Measurements from ENCODE around the gene PMM2.

The PMM2 gene

DNA sequence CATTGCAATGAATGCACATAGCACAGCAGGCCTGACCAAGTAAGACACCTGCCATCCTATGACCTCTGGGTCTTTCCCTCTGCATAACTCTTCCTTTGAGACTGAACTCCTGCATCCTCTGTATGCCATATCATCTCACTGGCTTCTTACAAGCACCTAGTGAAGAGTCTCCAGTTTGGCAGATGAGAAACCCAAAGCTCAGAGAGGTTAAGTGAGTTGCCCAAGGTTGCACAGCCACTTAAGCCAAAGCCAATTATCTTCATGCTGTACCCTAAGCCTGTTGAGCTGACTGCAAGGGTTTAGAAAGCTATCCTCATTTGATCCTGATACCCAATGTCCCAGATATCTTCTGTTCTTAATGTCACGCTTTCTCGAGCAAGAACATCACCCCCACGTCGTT, 35.4 kb upstream of the PMM2 start:
- no peaks in the 10 kb centered on the region for H3K27me3 ChIP-seq
- H4K20me1 ChIP-seq: no peaks in the 10 kb centered on the region
- H3K4me2 ChIP-seq: no peak overlapping the region
- peaks cover 47% of the 10 kb centered on the region; the same call in 1 of the 2 replicates for H3K36me3 ChIP-seq
- H3K9ac ChIP-seq: no peak overlapping the region
- no peak for TF ChIP-seq Cebpa-rat (IDR thresholded peaks at IDR 0.05)
- H3K27ac ChIP-seq: no peak overlapping the region
- no peaks in the 10 kb centered on the region for H3K9me3 ChIP-seq
- H3K4me3 ChIP-seq: no peak overlapping the region
- peaks cover 7% of the 10 kb centered on the region; the same call in 1 of the 2 replicates for H3K4me1 ChIP-seq

DNA sequence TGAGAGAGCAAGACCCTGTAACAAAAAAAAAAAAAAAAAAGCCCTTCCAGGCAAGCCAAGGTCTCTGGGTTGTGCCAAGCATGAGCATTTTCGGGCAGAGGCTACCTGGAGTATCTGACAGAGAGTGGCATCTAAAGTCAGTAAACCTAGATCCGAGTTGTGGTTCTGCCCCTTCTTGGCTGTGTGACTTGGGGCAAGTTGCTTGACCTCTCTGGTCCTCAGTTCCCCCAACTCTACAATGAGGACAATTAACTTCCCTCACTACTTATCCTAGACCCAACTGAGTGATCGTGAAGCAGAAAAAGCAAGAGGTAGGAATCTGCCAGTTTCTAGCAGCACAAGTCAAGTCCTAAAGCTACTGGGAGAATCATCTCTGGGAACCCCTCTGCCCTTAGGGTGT, 34.6 kb upstream of the PMM2 start:
- Histone ChIP-seq H4K20me1 (no peaks in the 10 kb centered on the region), H3K4me1 (peaks cover 7% of the 10 kb centered on the region; the same call in 1 of the 2 replicates), H3K4me2 (no peak overlapping the region), H3K27ac (no peak overlapping the region), H3K4me3 (no peak overlapping the region), H3K36me3 (peaks cover 47% of the 10 kb centered on the region; the same call in 1 of the 2 replicates), H3K9ac (no peak overlapping the region), H3K27me3 (no peaks in the 10 kb centered on the region), H3K9me3 (no peaks in the 10 kb centered on the region)
- TF ChIP-seq Cebpa-rat (IDR thresholded peaks at IDR 0.05): no peak

DNA sequence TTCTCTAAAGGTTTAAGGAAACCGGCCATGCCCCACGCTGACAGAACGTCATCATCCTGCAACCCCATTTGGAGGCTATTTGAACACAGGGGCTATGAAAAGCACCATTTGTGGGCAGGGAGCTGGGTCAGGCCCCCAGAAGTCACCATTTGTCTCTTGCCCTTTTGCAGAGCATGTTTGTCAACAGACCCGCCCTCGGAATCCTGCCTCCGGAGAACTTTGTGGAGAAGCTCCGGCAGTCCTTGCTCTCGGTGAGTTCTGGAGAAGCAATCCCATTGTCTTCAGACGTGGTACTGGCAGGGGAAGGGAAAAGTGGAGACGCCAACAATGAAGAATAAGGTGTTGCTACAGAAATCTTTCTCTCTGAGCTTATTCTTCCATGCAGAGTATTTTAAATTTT, 33.7 kb upstream of the PMM2 start:
- H3K4me2 ChIP-seq: no peak overlapping the region

DNA sequence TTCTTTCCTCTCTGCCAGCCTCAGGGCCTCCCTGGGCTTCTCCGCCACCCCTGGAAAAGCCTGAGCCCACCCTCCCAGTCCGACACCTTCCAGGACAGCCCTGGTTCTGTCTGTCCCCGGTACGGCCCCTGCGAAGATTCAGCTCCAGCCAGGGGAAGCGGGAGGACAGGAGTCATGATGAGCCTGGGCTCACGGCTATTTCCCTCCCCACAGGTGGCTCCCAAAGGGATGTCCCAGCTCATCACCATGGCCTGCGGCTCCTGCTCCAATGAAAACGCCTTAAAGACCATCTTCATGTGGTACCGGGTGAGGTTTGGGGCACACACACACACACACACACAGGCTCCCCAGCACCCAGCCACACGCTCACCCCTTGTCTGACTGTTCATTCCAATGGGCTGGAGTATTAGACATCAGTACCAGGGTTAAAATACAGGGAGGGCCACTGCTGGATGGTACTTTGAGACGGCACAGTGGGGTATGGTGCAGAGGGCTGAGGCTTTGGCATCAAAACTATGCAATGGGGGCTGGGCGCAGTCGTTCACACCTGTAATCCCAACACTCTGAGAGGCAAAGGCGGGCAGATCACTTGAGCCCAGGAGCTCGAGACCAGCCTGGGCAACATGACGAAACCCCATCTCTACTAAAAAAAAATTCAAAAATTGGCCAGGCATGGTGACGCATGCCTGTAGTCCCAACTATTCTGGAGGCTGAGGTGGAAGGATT, 33.0 kb upstream of the PMM2 start:
- Histone ChIP-seq H3K4me1 (peaks cover 7% of the 10 kb centered on the region; the same call in 1 of the 2 replicates), H4K20me1 (no peaks in the 10 kb centered on the region), H3K27ac (no peak overlapping the region), H3K36me3 (peaks cover 56% of the 10 kb centered on the region), H3K27me3 (no peaks in the 10 kb centered on the region), H3K4me3 (no peak overlapping the region), H3K9ac (no peak overlapping the region), H3K4me2 (no peak overlapping the region), H3K9me3 (no peaks in the 10 kb centered on the region)
- TF ChIP-seq Cebpa-rat (IDR thresholded peaks at IDR 0.05): no peak

More for the DNA sequence above, 33.7 kb upstream of the PMM2 start:
- H4K20me1 ChIP-seq: no peaks in the 10 kb centered on the region
- H3K27me3 ChIP-seq: no peaks in the 10 kb centered on the region
- H3K27ac ChIP-seq: no peak overlapping the region
- peaks cover 51% of the 10 kb centered on the region for H3K36me3 ChIP-seq
- H3K4me3 ChIP-seq: no peak overlapping the region
- peaks cover 7% of the 10 kb centered on the region; the same call in 1 of the 2 replicates for H3K4me1 ChIP-seq
- no peak for TF ChIP-seq Cebpa-rat (IDR thresholded peaks at IDR 0.05)
- no peak overlapping the region for H3K9ac ChIP-seq
- no peaks in the 10 kb centered on the region for H3K9me3 ChIP-seq

DNA sequence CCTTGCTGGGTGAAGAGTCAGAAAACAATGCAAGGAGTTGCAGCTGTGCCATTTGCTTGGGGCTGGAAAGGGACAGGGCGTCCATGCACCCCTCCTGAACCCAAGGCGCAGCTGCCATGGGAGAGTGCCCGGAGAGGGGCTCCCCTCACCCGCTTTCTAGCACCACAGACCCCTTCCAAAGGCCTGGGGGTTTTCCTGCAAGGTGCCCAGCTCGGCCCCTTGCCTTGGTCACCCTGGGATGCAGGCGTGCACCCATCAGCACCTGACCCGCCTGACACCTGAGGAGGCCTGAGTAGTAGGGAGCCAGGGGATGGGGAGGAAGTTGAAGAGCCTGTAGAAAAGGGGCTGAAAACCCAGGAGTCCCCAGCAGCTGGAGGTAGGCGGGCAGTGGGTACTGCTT, 30.5 kb upstream of the PMM2 start:
- Histone ChIP-seq H3K27me3 (no peaks in the 10 kb centered on the region), H3K4me2 (no peak overlapping the region), H3K9me3 (no peaks in the 10 kb centered on the region), H3K4me1 (peaks cover 7% of the 10 kb centered on the region; the same call in 1 of the 2 replicates), H3K9ac (no peak overlapping the region), H4K20me1 (no peaks in the 10 kb centered on the region), H3K4me3 (no peak overlapping the region), H3K27ac (no peak overlapping the region), H3K36me3 (peaks cover 57% of the 10 kb centered on the region)
- TF ChIP-seq Cebpa-rat (IDR thresholded peaks at IDR 0.05): no peak

DNA sequence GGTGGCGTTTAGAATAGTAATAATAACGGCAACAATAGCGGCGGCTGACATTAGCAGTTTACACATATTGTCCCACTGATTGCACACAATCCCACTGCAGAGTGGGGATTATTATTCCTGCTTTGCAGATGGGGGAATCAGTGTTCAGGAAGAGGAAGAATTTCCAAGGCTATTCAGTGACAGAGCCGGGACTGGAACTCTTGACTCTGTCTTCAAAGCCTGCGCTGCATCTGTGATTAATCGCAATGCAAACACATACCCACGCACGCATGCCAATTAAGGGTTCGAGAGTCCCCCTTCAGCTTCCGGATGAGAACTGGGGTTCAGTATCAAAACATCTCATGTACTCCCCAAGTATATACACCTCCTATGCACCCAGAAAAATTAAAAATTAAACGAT, 29.4 kb upstream of the PMM2 start:
- H3K27me3 ChIP-seq: no peaks in the 10 kb centered on the region
- no peak for TF ChIP-seq Cebpa-rat (IDR thresholded peaks at IDR 0.05)
- H3K9ac ChIP-seq: no peak overlapping the region
- H3K4me2 ChIP-seq: no peak overlapping the region
- peaks cover 7% of the 10 kb centered on the region; the same call in 1 of the 2 replicates for H3K4me1 ChIP-seq
- H3K27ac ChIP-seq: no peak overlapping the region
- H4K20me1 ChIP-seq: no peaks in the 10 kb centered on the region
- peaks cover 63% of the 10 kb centered on the region for H3K36me3 ChIP-seq
- no peak overlapping the region for H3K4me3 ChIP-seq
- no peaks in the 10 kb centered on the region for H3K9me3 ChIP-seq

DNA sequence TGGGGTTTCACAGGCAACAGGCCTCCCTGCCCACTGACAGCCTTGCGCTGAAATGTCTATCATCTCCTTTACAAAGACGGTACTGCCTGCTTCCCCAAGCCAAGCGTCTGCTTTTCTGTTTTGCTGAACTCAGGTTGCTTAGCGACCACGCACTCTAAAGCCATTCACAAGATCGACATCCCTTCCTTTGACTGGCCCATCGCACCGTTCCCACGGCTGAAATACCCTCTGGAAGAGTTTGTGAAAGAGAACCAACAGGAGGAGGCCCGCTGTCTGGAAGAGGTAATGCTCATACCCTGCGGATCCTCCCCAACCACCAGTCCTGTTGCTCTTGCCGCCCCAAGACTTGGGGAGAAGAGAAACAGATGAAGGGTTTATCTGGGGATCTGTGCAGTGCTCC, 28.9 kb upstream of the PMM2 start:
- Histone ChIP-seq H3K4me2 (no peak overlapping the region), H3K27me3 (no peaks in the 10 kb centered on the region), H3K9ac (no peak overlapping the region), H3K4me1 (peaks cover 7% of the 10 kb centered on the region; the same call in 1 of the 2 replicates), H4K20me1 (no peaks in the 10 kb centered on the region), H3K27ac (no peak overlapping the region), H3K4me3 (no peak overlapping the region), H3K36me3 (peaks cover 63% of the 10 kb centered on the region), H3K9me3 (no peaks in the 10 kb centered on the region)
- no peak for TF ChIP-seq Cebpa-rat (IDR thresholded peaks at IDR 0.05)

DNA sequence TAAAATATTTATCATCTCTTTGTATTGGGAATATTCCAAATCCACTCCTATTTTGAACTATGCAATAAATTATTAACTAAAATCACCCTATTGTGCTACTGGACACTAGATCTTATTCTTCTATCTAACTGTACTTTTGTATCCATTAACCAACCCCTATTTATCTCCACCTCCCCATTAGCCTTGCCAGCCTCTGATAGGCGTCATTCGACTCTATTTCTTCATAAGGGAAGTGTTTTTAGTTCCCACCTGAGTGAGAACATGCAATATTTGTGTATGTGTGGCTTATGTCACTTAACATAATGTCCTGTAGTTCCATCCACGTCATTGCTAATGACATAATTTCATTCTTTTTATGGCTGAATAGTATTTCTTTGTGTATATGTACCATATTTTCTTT, 24.1 kb upstream of the PMM2 start:
- Histone ChIP-seq H3K36me3 (peaks cover 71% of the 10 kb centered on the region), H3K27me3 (no peaks in the 10 kb centered on the region), H3K9me3 (no peaks in the 10 kb centered on the region), H3K4me2 (no peak overlapping the region), H3K4me3 (no peak overlapping the region), H4K20me1 (no peaks in the 10 kb centered on the region), H3K9ac (no peak overlapping the region), H3K4me1 (no peaks in the 10 kb centered on the region), H3K27ac (no peak overlapping the region)
- no peak for TF ChIP-seq Cebpa-rat (IDR thresholded peaks at IDR 0.05)

DNA sequence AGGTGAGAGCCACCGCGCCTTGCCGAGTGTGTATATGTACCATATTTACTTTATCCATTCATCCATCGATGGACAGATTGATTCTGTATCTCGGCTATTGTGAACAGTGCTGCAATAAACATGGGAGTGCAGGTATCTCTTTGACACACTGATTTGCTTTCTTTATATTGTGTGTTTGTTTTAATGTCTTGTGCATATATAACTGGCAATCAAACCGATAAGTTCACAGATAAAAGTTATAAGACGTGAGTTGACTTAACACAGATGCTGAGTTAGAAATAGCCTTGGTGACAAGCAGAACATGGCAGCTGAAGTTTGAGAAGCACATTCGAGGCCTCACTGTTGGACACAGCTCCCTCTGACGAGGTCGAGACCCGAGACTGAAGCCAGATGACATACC, 23.4 kb upstream of the PMM2 start:
- no peak overlapping the region for H3K27ac ChIP-seq
- no peaks in the 10 kb centered on the region for H3K9me3 ChIP-seq
- H3K27me3 ChIP-seq: no peaks in the 10 kb centered on the region
- H3K9ac ChIP-seq: no peak overlapping the region
- H4K20me1 ChIP-seq: no peaks in the 10 kb centered on the region
- H3K36me3 ChIP-seq: peaks cover 71% of the 10 kb centered on the region
- no peaks in the 10 kb centered on the region for H3K4me1 ChIP-seq
- H3K4me2 ChIP-seq: no peak overlapping the region
- no peak for TF ChIP-seq Cebpa-rat (IDR thresholded peaks at IDR 0.05)
- H3K4me3 ChIP-seq: no peak overlapping the region

DNA sequence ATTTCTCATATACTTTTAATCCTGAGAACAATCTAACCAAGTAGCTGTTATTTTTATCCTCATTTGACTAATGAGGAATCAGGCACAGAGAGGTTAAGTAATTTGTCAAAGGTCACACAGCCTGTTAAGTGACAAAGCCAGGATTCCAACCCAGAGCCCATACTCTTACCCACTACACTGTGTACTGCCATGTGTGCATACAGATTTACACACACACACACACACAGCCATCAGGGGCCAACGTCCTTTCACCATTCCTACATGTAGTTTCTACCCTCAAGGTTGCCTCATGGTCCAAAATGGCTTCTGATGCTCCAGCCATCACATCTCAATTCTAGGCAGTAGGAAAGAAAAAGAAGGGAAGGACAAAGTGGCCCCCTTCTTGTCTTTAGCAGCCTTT, 22.3 kb upstream of the PMM2 start:
- Histone ChIP-seq H3K9me3 (no peaks in the 10 kb centered on the region), H4K20me1 (no peaks in the 10 kb centered on the region), H3K27me3 (no peaks in the 10 kb centered on the region), H3K27ac (no peak overlapping the region), H3K9ac (no peak overlapping the region), H3K4me2 (no peak overlapping the region), H3K4me3 (no peak overlapping the region), H3K4me1 (no peaks in the 10 kb centered on the region), H3K36me3 (peaks cover 79% of the 10 kb centered on the region)
- no peak for TF ChIP-seq Cebpa-rat (IDR thresholded peaks at IDR 0.05)
